Measurements from ENCODE around the gene LTF. TPM values are rescaled to one million over a fixed set of nuclear protein-coding genes. Genes with fewer than 3 reads are reported as not detected.
"Not testable (repeated sequence)": the region's sequence is repeated elsewhere in the genome, so short reads cannot be mapped to it uniquely, and the experiment has no call there.

The LTF gene
- total RNA-seq, 1 donor from 2014 or later, result not detected

DNA sequence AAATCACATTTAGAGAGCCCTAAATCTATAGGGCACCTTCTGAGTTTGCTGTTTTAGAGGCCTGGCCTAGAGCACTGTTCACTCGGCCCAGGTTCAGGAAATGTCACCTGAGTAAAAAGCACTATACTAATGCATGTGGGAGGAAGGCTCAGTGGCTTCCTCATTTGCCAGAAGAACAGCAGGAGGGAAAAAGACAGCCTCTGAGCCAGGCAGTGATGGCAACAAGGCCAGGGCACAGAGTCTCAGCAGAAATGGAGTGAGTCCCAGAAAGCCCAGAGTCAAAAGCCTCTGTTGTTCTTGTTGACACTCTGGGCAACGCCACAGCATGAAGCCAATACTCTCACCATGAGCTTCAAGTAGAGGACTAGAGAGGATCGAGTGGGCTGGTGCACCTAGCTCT lies 25.9 kb downstream of the LTF start:
- Histone ChIP-seq H3K27me3 (ENCODE audit: control insufficient read depth, insufficient read depth, low read length) (no peaks in the 10 kb centered on the region), H3K4me3 (ENCODE audit: low read depth, low read length) (no peak overlapping the region), H3K36me3 (ENCODE audit: control insufficient read depth, insufficient read depth, low read length) (no peaks in the 10 kb centered on the region)
- TF ChIP-seq, protein P1, sequence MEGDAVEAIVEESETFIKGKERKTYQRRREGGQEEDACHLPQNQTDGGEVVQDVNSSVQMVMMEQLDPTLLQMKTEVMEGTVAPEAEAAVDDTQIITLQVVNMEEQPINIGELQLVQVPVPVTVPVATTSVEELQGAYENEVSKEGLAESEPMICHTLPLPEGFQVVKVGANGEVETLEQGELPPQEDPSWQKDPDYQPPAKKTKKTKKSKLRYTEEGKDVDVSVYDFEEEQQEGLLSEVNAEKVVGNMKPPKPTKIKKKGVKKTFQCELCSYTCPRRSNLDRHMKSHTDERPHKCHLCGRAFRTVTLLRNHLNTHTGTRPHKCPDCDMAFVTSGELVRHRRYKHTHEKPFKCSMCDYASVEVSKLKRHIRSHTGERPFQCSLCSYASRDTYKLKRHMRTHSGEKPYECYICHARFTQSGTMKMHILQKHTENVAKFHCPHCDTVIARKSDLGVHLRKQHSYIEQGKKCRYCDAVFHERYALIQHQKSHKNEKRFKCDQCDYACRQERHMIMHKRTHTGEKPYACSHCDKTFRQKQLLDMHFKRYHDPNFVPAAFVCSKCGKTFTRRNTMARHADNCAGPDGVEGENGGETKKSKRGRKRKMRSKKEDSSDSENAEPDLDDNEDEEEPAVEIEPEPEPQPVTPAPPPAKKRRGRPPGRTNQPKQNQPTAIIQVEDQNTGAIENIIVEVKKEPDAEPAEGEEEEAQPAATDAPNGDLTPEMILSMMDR (IDR thresholded peaks at IDR 0.05; ENCODE audit: insufficient read depth, low read length, poor library complexity, severe bottlenecking), result no peak
- DNase-seq (ENCODE audit: low read depth), result no peak

DNA sequence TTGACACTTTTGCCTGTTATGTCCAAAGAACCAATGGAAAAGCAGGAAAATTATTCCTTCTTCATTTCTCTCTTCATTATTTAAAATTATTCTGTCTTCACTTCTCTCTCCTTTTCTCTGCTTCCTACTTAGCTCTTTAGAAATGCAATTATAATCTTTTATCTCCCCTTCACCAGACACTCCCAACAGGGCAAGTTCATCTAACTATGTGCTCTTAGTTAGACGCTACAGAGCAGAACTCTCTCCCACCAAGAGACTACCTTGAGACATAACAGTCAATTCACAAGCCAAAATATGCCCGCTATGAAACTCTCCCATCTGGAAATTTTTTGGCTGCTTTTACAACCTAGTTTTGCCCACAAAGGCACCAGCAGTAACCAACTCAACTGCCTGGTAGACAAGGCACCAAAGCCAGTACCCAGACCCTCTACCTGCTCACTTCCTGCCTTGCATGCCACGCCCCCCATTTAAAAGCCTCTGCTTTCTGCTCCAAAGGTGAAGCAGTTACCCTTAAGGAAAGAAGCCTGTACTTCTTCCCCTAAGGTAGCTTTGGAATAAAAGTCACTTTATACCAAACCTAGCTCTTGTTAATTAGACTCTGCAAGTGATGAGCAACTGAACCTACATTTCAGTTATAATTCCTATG lies 29.5 kb downstream of the LTF start:
- Histone ChIP-seq H3K36me3 (ENCODE audit: control insufficient read depth, insufficient read depth, low read length) (no peaks in the 10 kb centered on the region), H3K4me3 (ENCODE audit: low read depth, low read length) (no peak overlapping the region), H3K27me3 (ENCODE audit: control insufficient read depth, insufficient read depth, low read length) (no peaks in the 10 kb centered on the region)
- no peak for DNase-seq (ENCODE audit: low read depth)
- TF ChIP-seq, protein P1 (IDR thresholded peaks at IDR 0.05; ENCODE audit: insufficient read depth, low read length, poor library complexity, severe bottlenecking), result no peak

DNA sequence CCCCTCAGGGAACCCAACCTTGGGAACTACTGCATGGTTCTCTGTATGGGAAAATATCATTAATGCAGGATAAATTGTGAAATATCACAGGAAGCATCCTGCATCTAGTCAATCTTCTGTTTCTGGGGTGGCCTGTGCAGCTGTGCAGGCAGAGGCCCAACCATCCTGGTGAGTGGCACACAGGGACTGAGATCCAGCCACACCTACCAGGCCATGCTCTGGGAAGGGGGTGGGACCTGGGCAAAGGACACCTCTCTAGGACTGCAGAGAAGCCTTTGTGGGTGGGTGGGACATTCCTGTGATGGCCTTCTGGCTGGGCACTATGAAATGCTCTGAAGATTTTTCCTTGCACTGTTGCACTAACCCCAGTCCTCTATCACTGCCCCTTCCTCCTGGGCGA lies 30.9 kb downstream of the LTF start:
- TF ChIP-seq, protein P1 (IDR thresholded peaks at IDR 0.05; ENCODE audit: insufficient read depth, low read length, poor library complexity, severe bottlenecking), result no peak
- no peak for DNase-seq (ENCODE audit: low read depth)
- Histone ChIP-seq H3K36me3 (ENCODE audit: control insufficient read depth, insufficient read depth, low read length) (no peaks in the 10 kb centered on the region), H3K27me3 (ENCODE audit: control insufficient read depth, insufficient read depth, low read length) (no peaks in the 10 kb centered on the region), H3K4me3 (ENCODE audit: low read depth, low read length) (no peak overlapping the region)

DNA sequence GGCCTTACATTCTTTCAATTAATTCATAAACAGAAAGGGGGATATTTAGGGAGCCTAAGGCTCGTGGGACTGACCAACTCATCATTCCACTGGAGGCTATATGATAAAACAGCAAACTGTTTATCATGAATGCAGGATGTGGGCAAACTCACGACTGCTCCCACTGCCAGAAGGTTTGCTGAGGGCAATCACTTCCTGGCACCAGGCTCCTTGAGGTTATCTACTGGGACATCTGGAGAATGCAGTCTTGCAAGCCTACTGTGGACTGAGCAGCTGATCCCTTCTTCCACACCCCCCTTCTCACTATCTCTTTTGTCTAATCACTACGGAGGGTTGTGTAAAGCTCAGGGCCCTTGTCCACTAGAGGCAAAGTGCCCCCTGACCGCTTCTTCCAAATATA lies 31.6 kb downstream of the LTF start:
- not testable (repeated sequence) for H3K27me3 ChIP-seq (ENCODE audit: control insufficient read depth, insufficient read depth, low read length); DNase-seq (ENCODE audit: low read depth); H3K36me3 ChIP-seq (ENCODE audit: control insufficient read depth, insufficient read depth, low read length); H3K4me3 ChIP-seq (ENCODE audit: low read depth, low read length)

DNA sequence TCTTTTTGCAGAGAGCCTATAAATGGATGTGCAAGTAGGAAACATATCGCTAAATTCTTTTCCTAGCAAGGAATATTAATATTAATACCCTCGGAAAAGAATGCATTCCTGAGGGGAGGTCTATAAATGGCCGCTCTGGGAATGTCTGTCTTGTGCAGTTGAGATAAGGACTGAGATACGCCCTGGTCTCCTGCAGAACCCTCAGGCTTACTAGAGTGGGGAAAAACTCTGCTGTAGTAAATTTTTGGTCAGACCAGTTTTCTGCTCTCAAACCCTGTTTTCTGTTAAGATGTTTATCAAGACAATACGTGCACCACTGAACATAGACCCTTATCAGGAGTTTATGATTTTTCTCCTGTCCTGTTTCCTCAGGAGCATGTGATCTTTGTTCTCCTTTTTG lies 32.8 kb downstream of the LTF start:
- H3K4me3 ChIP-seq (ENCODE audit: low read depth, low read length); H3K27me3 ChIP-seq (ENCODE audit: control insufficient read depth, insufficient read depth, low read length); H3K36me3 ChIP-seq (ENCODE audit: control insufficient read depth, insufficient read depth, low read length); DNase-seq (ENCODE audit: low read depth): not testable (repeated sequence)

DNA sequence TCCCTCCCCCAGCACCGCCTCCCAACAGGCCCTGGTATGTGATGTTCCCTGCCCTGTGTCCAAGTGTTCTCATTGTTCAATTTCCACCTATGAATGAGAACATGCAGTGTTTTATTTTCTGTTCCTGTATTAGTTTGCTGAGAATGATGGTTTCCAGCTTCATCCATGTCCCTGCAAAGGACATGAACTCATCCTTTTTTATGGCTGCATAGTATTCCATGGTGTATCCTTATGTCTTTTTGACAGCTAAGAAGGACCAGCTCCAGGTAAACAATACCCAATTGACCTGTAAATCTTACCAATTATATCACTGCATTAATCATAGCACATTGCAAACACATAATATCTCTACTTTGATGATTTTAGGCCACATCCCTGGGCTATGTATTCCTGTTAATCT lies 33.8 kb downstream of the LTF start:
- not testable (repeated sequence) for H3K36me3 ChIP-seq (ENCODE audit: control insufficient read depth, insufficient read depth, low read length); DNase-seq (ENCODE audit: low read depth); H3K27me3 ChIP-seq (ENCODE audit: control insufficient read depth, insufficient read depth, low read length); H3K4me3 ChIP-seq (ENCODE audit: low read depth, low read length)

DNA sequence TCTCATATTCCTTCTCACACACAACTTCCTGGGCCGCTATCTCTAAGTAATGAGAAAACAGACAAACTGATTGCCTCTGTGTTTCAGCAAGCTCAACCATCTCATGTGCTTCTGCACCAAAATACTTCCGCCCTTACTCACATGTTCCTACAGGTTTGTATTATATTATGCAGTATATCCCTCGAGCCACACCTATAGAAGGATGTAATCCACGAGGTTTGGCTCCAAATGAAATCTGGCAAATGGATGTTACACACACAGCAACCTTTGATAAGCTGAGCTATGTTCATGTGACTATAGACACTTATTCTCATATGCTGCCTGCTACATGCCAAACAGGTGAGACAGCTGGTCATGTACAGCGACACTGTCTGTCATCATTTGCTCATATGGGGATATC lies 35.0 kb downstream of the LTF start:
- no peak for DNase-seq (ENCODE audit: low read depth)

More for the DNA sequence above, 35.0 kb downstream of the LTF start:
- Histone ChIP-seq H3K27me3 (ENCODE audit: control insufficient read depth, insufficient read depth, low read length) (no peaks in the 10 kb centered on the region), H3K36me3 (ENCODE audit: control insufficient read depth, insufficient read depth, low read length) (no peaks in the 10 kb centered on the region), H3K4me3 (ENCODE audit: low read depth, low read length) (no peak overlapping the region)
- TF ChIP-seq, protein P1 (IDR thresholded peaks at IDR 0.05; ENCODE audit: insufficient read depth, low read length, poor library complexity, severe bottlenecking), result no peak

All from kidney epithelial cell (primary cell).